Stimulated activated CD4-positive, alpha-beta T cell treated with anti-CD3 and anti-CD28 coated beads, TNF-alpha, amount 100 ng/mL, for 4 hours (primary cell): ENCODE measurements around the gene EIF2S2.

Experiments
- DNase-seq, 3 experiments: peaks; one replicate each; pipeline ENCODE4 v3.0.0-alpha.2; 2020; ENCODE audit warnings: low read depth in 3 of 3

The EIF2S2 gene

DNA sequence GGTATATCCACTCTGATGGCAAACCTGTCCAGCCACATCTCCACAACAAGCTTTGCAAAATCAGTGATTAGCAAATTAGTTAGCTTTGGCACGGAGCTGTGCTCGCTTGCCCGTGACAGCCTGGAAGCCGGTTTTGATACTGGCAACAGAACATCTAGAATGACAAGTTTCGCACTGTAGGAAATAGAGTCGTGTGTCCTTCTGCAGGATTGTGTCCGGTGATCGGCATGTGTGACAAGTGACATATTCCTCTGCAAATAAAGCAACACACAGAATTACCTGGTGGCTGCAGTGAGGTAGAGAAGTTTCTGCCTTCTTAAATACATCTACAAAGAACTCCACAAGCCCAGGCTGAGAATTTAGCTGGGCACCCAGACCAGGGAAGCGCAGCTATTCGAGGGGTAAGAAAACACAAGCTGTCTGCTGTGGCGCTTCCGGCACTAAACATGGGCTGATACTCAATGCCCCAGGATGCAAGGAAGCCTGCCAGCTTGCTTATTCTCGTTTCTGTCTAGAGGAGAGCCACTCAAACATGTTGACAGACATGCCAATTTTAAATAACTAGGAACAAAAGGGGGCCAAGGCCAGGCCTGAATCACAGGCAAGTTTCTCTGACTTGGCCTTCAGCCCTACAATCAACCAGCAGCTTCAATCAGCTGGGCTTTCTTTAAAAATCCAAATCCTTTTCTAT, 22.2 kb downstream of the EIF2S2 start:
- no peak for DNase-seq

DNA sequence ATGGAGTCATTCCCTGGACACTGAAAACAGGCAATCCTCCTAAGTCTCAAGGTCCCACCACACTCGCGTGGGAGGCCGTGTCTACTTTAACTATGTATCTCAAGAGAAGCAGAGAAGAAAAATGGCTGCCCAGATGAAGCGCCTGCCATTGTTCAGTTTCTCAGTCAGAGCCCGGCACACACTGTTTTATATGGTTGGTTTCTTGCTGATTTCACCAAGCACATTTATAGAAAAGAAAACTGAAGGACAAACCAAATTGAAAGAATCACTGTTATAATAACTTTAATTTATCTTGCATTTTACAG, 22.9 kb downstream of the EIF2S2 start:
- DNase-seq, result no peak

DNA sequence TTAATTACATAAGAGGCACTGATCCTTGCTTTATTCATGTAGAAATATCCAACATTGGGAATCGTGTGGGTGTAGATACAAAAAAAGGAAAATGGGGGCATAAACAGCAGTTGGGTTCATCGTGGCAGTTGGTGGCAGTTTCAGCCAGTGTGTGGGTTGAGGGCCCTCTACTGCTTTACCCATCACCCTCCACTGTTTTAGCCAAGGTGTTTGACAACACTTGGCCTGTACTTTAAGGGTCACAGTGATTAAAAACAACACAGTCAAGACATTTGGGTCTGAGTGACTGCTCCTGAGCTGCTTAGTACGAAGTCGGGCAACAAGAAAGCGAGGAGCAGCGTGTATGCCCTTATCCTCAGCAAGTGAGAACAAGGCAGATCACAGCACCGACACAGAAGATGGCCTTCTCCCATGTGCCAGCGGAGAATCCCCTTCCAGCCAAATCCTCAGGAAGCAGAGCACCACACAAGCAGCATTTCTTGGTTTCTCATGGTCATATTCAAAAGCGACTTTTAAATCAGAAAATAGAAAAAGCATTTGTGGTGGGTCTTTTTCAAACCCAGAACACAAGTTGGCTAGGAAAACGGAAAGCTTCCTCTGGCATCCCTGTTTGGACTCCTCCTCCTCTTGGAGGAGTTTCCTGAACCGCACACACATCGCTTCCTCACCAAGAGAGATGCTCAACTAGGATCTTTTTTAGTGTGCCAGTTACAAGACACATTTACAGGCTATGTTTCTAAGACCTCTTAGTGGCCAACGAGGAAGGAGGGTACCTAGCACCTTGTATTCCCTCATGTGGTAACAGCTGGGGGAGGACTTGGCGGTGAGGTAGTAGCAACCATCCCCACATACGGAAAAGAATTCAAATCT, 23.5 kb downstream of the EIF2S2 start:
- no peak for DNase-seq

DNA sequence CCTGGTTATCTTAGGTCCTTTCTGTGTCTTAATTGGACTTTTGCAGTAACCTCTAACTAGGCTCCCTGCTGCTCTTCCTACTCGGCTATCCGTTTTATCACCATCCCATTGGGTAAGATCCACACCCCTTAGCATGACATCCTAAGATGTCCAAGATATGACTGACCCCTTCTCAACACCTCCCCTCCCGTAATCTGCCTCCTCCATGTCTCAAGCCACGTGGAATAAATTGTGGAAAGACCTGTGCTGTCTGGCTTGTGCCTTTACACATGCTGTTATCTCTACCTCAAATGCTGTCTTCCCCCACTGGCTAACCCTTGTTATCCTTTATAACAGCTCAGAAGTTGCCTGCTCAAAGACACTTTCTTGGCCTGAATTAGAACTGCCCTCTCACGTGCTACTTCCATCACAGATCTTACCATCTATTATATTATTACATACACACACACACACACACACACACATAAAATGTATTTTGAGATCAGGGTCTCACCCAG, 26.5 kb downstream of the EIF2S2 start:
- no peak for DNase-seq

DNA sequence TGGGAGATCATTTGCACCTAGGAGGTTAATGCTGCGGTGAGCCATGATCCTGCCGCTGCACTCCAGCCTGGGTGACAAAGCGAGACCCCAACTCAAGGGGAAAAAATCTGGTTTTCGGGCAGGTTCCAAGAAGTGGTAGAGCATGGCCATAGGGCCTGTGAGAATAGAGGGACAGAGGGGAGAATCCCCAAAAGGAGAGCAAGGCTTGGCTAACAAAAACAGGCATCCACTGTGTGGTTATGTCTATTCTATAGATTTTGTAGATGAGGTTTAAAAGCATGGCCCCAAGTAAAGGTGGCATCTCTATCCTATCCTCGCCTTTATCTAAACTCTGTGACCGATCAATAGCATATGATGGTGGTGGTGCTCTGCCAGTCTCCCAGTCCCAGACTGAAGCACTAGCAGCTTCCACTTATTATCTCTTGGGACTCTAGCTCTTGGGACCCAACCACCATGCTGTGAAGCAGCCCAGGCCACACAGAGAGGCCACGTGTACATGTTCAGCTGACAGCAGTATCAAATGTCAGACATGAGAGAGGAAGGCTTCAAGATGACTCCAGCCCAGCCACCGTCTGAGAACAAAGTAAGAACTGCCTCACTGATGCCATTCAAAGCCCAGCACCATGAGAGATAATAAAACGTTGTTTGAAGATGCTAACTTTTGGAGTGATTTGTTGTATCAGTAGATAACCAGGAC, 27.7 kb downstream of the EIF2S2 start:
- no peak for DNase-seq

DNA sequence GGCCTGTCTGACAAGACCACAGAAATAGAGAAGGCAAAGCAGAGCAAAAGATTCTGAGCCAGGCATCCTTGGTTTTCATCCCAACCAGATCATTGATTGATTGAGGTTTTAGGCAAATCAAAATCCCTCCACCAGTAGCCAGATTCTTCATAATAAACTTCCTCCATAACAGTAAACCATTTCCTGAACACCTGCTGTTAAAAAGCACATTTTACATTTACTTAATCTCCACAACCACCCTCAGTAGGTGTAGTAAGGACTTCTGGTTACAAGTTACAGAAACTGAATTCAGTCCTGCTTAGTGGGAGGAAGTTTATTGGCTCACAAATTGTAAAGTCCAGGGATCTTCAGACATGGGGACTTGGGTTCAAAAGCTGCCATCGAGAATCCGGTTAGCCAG, 28.3 kb downstream of the EIF2S2 start:
- no peak for DNase-seq

DNA sequence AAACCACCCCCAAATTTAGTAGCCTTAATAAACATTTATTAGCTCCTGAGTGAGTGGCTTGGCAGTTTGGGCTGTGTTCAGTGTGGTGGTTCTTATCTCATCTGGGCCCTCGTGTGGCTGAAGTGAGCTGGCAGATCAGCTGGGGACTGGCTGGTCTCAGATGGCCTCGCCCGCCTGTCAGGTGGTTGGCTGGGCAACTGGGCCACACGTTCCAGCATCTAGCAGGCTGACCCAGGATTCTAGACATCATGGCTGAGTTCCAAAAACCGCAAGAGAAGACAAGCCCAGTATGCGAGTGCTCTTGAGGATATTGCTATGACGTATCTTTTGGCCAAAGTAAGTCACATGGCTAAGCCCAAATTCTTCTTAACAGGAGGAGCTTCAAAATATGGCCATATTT, 28.9 kb downstream of the EIF2S2 start:
- DNase-seq, result no peak

DNA sequence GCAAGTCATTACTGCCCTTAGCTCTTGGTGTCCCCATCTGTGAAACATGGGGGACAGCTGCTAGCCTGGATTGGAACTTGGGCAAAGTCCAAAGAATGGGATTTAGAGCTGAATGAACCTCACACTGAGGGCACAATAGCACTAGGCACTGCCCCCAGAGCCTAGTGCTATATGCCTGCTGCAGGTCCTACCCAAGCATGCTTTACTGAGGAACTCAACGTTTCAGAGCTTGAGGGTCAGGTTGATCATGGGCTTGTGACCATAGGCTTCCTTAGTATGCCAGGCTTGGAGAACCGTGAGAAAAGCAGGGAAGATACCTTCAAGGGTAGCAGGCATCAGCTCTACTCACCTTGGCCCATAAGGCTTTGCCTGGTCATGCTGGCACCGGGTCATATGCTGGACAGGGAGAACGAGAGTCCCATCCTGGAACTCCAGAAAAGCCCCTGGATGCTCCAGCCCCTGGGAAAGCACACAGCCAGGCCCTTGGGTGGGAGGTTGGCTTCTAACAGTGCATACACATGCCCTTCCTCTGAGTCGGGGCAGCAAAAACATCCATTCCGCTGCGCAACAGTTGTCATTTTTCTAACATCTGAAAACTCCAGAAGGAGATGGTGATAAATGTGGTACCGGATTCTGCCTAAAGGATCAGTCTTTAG, 29.7 kb downstream of the EIF2S2 start:
- DNase-seq, result no peak

DNA sequence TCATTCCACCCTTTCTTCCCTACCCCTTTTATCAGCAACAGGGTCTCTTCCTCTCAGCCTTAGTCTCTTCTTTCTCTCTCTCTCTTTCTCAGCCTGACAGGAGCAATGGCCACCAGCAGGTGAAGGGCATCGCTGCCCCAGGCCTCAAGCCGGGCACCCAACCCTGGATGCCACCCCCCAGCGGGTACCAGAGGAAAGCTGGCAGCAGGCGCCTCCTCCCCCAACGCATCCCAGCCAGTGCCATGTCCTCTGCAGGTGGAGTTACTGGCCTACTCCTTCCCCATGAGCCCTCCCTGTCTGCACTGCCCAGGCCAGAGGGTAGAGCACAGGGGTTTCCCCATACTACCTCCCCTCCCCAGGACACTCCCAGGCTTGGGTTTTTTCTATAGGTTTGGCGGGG, 32.2 kb downstream of the EIF2S2 start:
- DNase-seq, result no peak

DNA sequence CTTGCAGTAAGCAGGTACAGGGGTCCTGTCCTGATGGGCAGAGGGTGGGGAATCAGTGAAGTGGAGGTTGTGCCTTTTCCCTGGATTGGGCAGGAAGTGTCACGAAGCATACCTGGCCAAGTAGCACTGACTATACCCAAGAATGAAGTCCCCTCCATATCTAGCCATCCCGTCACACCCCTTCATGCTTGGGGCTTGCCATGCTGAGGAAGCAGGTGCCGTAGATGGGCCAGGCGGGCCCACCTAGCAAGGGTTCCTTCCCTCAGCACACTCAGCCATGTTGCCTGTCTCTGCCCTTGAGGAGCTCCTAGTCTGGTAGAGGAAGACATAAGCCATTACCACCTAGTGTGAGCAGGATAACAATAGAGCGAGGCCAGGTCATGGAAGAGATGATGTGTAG, 33.5 kb downstream of the EIF2S2 start:
- DNase-seq, result no peak

DNA sequence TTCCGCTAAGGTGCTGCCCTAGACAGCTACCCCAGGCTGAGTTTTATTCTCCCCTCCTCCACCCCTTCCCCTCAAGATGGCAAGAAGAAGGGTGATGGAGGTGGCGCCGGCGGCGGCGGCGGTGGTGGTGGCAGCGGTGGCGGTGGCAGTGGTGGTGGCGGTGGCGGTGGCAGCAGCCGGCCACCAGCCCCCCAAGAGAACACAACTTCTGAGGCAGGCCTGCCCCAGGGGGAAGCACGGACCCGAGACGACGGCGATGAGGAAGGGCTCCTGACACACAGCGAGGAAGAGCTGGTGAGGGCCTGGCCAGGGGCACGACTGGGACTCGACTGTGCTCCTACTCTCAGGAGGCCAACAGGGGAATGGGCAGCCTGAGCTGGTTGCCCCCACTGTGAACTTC, 35.1 kb downstream of the EIF2S2 start:
- no peak for DNase-seq

DNA sequence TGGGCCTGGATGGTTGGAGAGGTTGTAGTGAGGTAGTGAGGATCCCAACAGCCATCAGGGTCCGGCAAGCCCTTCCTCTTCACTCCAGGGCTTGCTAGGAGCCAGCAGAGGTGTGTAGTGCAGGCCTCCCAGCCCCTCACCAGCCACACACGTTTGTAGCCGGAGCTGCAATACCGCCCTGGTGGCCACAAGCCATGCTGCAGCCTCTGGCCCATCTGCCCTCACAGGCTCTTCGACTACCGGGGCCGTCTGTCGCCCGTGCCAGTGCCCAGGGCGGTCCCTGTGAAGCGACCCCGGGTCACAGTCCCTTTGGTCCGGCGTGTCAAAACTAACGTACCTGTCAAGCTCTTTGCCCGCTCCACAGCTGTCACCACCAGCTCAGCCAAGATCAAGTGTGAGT, 36.4 kb downstream of the EIF2S2 start:
- DNase-seq, result no peak

DNA sequence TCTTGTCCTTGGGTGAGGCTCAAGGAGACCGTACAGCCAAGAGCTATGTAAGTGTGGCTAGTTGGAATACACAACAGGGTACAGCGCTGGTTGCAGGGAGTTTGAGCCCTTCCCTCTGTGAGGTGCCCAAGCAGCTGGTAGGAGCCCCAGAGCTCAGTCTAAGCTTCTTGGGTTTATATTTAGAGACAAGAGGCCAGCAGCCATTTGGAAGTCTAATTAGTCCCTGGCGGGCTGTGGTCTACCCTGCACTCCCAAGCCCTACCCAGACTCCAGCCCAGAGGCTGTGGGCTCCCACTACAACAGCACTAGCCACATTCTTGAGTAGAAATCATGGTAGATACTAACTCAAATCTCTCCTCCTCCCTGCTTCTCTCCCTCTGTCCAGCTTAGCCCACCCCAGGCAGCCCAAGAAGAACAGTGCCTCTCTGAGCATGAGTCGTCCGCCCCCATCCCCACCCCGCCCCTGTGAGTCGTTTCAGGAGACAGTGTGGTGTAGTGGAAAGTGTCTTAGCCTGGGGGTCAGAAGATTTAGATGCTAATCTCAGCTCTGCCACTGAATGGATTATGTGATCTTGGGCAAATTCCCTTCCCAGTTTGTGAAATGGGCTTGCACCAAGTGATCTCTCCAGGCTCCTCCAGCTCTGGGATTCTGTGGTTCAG, 37.8 kb downstream of the EIF2S2 start:
- no peak for DNase-seq

DNA sequence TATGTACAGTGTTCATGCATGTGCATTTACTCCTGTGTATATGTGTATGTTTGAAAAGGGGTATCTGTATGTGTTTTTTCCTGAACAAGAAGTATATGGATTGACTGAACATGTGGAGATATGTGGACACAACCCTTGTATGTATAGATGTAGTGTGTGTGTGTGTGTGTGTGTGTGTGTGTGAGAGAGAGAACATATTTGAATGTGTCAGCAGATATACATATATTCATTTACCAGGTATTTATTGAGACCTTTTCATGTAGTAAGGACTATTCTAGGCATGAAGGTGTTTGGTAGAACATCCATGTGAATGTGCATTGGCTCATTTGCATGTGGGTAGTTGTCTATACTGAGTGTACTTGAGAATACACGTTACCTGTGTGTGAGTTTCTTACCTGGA, 39.3 kb downstream of the EIF2S2 start:
- DNase-seq, result no peak

DNA sequence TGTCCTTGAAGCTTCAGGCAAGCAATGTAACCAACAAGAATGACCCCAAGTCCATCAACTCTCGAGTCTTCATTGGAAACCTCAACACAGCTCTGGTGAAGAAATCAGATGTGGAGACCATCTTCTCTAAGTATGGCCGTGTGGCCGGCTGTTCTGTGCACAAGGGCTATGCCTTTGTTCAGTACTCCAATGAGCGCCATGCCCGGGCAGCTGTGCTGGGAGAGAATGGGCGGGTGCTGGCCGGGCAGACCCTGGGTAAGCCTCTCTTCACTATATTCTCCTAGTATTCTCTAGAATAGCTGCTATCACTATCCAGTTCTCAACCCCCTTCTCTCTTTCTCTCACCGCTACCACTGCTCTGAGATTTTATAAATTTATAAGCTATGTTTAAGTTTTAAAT, 40.0 kb downstream of the EIF2S2 start:
- no peak for DNase-seq

DNA sequence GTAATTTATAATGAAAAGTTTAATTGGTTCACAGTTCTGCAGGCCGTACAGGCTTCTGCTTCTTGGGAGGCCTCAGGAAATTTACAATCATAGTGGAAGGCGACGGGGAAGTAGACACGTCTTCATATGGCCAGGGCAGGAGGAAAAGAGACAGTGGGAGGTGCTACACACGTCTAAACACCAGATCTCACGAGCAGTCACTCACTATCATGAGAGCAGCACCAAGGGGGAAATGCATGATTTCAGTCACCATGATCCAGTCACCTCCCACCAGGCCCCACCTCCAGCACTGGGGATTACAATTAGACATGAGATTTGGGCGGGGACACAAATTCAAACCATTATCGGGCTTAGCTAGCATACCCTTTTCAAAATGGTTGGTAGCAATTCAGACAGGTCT, 41.2 kb downstream of the EIF2S2 start:
- no peak for DNase-seq

DNA sequence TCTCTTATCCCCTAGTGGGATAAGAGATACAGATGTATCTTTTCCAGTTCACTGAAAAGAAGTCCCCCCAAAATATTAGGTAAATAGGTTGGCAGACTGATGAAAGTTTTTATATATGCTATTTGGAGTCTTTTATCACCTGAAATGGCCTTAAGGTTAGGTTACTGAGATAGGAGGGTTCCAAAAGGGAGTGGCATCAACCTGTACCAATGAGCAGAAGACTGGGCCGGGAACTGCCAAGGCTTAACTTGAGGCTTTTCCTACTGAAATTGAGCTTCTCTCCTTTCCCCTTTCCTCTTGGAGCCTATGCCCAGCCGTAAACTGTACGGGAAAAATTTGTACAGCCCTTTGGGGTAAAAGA, 42.0 kb downstream of the EIF2S2 start:
- no peak for DNase-seq

DNA sequence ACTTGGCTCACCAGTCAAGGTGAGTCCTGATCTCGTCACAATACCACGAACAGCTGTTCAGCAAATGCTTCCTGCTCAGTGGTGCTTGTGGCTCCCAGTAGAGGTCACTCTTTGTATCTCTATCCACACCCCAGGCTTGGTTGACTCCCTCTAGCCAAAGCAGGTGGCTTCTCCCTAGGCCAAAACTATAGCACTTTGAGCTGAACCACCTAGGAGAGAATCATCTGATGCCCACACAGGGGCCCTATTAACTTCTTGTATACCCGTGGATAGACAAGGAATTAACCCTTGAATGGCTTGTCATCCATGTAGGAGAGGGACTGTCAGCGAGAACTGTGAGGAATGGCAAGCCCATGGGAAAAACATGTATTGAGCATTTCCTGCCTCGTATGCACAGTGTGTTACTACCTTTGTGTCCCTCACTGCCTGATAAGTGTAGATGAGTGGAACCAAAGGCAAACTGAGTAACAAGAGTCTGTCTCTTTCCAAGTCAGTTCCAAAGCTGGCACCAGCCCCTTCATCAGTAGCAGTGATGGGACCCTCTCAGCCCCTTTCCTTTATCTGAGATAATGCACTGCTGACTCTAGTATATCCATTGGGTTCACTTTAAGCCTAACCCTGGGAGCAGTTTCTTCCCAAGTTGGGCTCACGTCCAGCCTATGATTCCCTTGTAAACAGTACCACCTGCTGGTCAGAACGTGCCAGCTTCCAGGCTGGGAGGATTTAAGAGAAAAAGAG, 42.5 kb downstream of the EIF2S2 start:
- DNase-seq, result peak; percentile 15 to 24 (median 19)

DNA sequence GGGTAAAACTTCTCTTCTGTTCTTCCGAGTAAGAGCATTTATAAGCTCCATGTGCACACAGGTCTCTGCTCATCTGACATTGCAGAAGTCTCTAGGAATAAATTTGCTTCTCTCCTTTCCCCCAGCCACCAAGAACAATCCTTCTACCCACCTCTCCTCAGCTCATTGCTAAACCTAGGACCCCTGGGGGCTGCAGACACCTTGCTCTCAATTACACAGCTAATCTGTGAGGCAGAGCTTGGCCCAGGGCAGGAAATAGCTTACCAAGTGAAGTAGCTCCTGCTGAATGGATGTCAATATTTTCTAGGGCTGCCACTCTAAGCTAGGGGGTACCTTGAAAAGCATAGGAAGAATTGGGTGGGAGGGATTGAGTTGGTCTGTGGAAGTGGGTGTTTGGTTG, 44.0 kb downstream of the EIF2S2 start:
- DNase-seq, result no peak

DNA sequence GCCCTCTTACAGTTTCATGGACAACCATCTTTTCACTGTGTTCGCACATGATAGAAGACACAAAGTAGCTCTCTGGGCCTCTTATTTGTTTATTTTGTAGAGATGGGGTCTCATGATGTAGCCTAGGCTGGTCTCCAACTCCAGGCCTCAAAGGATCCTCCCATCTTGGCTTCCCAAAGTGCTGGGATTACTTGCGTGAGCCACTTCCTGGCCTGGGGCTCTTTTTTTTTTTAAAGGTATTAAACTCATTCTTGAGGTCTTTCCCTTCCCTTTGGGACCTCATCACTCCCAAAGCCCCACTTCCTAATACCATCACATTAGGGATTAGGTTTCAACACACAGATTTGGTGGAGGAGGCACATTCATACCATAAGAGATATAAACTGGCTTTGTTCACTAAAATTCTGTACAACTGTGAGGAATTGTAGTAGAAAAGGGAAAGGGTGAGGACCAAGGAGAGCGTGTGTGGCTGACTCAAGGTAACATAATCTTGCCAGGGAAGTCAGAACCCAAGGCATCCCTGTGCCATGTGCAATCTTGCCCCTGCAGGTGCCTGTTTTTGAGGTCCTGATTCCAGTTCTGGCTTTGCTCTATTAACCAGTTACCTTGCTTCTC, 45.5 kb downstream of the EIF2S2 start:
- no peak for DNase-seq

DNA sequence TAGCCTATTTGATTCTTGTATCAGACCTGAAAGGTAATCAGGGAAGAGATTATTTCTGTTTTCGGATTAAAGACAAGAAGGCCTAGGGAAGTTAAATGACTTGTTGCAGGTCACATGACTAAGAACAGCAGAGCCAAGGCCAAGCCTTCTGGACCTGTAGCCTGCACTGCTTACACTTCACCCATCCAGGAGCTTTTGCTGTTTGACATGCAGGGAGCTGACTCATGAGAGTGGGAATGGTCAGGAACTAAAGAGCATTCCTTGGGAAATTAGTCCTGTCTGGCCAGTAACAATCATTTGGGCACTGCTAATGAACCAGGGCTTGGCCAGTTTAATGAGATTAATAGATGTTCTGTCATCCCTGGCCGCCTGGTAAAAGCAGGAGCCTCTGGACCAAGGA, 46.8 kb downstream of the EIF2S2 start:
- no peak for DNase-seq
